Esophagus squamous epithelium (tissue), 4 donors: ENCODE measurements around the gene RNF130.

ENCODE experiments used
- POLR2A ChIP-seq, 4 donors: fragments of 450-650 bp; IDR thresholded peaks; one replicate each; pipeline ENCODE4 v1.6.1; 2017; ENCODE audit warnings: antibody characterized with exemption in 4 of 4, mild to moderate bottlenecking in 4 of 4, moderate library complexity in 3 of 4
- TF ChIP-seq, protein P1 (sequence below), 6 experiments: fragments of 450-650 bp in 4 of 6; fragments of 200-600 bp in 2 of 6; sonication (generic) in 2 of 6; IDR thresholded peaks; one replicate each; pipeline ENCODE4 v1.5.1; 2016 to 2019; ENCODE audit warnings: antibody characterized with exemption in 6 of 6, mild to moderate bottlenecking in 4 of 6, moderate library complexity in 4 of 6

DNA sequence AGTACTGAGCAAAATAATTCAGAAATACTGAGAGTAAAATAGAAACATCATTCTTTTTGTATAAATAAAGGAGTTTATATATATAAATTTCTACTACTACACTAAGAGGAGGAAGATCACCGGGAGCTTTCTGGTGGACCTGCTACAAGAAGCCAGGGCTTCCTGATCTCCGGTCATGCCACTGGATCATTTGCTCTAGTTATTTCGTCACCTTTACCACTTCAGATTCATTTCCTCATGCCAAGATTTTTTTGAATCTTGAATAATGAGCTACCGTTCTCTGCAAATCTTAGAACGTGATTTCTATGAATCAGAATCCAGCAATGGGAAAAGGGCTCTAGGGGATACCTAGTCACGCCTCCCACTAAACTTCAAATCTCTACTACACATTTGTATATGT, 111.9 kb downstream of the RNF130 start:
- TF ChIP-seq, protein P1, sequence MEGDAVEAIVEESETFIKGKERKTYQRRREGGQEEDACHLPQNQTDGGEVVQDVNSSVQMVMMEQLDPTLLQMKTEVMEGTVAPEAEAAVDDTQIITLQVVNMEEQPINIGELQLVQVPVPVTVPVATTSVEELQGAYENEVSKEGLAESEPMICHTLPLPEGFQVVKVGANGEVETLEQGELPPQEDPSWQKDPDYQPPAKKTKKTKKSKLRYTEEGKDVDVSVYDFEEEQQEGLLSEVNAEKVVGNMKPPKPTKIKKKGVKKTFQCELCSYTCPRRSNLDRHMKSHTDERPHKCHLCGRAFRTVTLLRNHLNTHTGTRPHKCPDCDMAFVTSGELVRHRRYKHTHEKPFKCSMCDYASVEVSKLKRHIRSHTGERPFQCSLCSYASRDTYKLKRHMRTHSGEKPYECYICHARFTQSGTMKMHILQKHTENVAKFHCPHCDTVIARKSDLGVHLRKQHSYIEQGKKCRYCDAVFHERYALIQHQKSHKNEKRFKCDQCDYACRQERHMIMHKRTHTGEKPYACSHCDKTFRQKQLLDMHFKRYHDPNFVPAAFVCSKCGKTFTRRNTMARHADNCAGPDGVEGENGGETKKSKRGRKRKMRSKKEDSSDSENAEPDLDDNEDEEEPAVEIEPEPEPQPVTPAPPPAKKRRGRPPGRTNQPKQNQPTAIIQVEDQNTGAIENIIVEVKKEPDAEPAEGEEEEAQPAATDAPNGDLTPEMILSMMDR (IDR thresholded peaks at IDR 0.05), result no peak
- TF ChIP-seq POLR2A (IDR thresholded peaks at IDR 0.05), result no peak
